ENCODE data around the gene BRPF1. TPM values are rescaled to one million over a fixed set of nuclear protein-coding genes. Genes with fewer than 3 reads are reported as not detected.

BRPF1 gene
- polyA plus RNA-seq, 1 experiment, result 5.7 TPM

DNA sequence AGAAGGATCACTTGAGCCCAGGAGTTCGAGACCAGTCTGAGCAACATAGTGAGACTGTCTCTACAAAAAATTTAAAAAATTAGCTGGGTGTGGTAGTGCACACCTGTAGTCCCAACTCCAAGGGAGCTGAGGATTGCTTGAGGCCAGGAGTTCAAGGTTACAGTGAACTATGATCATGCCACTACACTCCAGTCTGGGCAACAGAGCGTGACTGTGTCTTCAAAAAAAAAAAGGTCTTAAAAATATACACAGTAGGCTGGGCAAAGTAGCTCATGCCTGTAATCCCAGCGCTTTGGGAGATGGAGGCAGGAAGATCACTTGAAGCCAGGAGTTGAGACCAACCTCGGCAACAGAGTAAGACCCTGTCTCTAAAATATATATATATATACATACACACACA, 49.4 kb downstream of the BRPF1 start:
- Histone ChIP-seq H3K27me3 (ENCODE audit: control insufficient read depth, insufficient read depth, low read length) (no peaks in the 10 kb centered on the region), H3K4me3 (ENCODE audit: low read depth, low read length) (no peak overlapping the region), H3K9me3 (ENCODE audit: control insufficient read depth, insufficient read depth, low read length) (peaks cover 2% of the 10 kb centered on the region; the same call in 1 of the 2 replicates), H3K27ac (ENCODE audit: low read depth, low read length) (no peak overlapping the region)
- DNase-seq (ENCODE audit: low read depth, low spot score), result no peak
- ChIA-PET CTCF (interaction anchor here (0.5 to 1.1 kb wide), 3 partner anchors 315 to 424 kb away, joined by 3 to 8 read pairs (median 6); no protein-coding TSS in a partner anchor), POLR2A (interaction anchor here (1.6 kb wide), 1 partner anchor 13 kb away, joined by 3 read pairs; no protein-coding TSS in a partner anchor)
- TF ChIP-seq, protein P1, sequence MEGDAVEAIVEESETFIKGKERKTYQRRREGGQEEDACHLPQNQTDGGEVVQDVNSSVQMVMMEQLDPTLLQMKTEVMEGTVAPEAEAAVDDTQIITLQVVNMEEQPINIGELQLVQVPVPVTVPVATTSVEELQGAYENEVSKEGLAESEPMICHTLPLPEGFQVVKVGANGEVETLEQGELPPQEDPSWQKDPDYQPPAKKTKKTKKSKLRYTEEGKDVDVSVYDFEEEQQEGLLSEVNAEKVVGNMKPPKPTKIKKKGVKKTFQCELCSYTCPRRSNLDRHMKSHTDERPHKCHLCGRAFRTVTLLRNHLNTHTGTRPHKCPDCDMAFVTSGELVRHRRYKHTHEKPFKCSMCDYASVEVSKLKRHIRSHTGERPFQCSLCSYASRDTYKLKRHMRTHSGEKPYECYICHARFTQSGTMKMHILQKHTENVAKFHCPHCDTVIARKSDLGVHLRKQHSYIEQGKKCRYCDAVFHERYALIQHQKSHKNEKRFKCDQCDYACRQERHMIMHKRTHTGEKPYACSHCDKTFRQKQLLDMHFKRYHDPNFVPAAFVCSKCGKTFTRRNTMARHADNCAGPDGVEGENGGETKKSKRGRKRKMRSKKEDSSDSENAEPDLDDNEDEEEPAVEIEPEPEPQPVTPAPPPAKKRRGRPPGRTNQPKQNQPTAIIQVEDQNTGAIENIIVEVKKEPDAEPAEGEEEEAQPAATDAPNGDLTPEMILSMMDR (IDR thresholded peaks at IDR 0.05; ENCODE audit: low read depth, low read length), result no peak

GRCh38 chr3:9781551-9781950, 50.0 kb downstream of the BRPF1 start:
- no peaks in the 10 kb centered on the region for H3K27me3 ChIP-seq (ENCODE audit: control insufficient read depth, insufficient read depth, low read length)
- TF ChIP-seq, protein P1 (IDR thresholded peaks at IDR 0.05; ENCODE audit: low read depth, low read length), result no peak
- POLR2A ChIA-PET, result no interaction called here
- H3K4me3 ChIP-seq (ENCODE audit: low read depth, low read length), result no peak overlapping the region
- H3K27ac ChIP-seq (ENCODE audit: low read depth, low read length), result no peak overlapping the region
- peaks cover 2% of the 10 kb centered on the region; the same call in 1 of the 2 replicates for H3K9me3 ChIP-seq (ENCODE audit: control insufficient read depth, insufficient read depth, low read length)
- CTCF ChIA-PET, result interaction anchor here (0.6 to 1.2 kb wide), 4 partner anchors 62 to 424 kb away, joined by 3 to 8 read pairs (median 5); no protein-coding TSS in a partner anchor
- DNase-seq (ENCODE audit: low read depth, low spot score), result no peak

DNA sequence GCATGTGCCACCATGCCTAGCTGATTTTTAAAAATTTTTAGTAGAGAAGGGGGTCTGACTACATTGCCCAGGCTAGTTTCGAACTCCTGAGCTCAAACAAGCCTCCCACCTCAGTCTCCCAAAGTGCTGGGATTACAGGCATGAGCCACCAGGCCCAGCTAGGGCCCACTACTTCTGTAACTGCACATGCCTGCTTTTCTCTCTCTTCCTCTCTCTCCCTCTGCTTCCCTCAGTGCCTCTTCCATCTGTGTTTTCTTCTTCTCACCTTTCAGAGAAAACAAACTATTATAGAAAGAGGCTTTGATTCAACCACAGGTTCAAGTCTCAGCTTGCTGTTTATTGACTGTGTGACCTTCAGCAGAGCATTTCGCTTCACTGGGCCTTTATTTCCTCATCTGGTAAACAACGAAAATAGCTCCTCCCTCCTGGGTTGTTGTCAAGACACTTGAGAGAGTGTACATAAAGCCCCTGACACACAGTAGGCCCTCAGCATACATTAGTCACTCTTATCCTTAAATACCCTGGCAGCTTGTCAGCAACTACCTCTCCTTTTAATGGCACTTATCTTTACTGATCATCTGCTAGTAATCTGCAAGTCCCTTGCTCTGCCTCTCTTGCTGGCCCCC, 50.6 kb downstream of the BRPF1 start:
- POLR2A ChIA-PET, result interaction anchor here (1.1 kb wide), 1 partner anchor 35 kb away, joined by 3 read pairs; no protein-coding TSS in a partner anchor
- CTCF ChIA-PET, result interaction anchor here (0.6 to 1.2 kb wide), 3 partner anchors 62 to 423 kb away, joined by 3 to 6 read pairs (median 4); no protein-coding TSS in a partner anchor
- Histone ChIP-seq H3K9me3 (ENCODE audit: control insufficient read depth, insufficient read depth, low read length) (peaks cover 2% of the 10 kb centered on the region; the same call in 1 of the 2 replicates), H3K27me3 (ENCODE audit: control insufficient read depth, insufficient read depth, low read length) (no peaks in the 10 kb centered on the region), H3K4me3 (ENCODE audit: low read depth, low read length) (no peak overlapping the region), H3K27ac (ENCODE audit: low read depth, low read length) (no peak overlapping the region)
- DNase-seq (ENCODE audit: low read depth, low spot score), result no peak
- TF ChIP-seq, protein P1 (IDR thresholded peaks at IDR 0.05; ENCODE audit: low read depth, low read length), result no peak

DNA sequence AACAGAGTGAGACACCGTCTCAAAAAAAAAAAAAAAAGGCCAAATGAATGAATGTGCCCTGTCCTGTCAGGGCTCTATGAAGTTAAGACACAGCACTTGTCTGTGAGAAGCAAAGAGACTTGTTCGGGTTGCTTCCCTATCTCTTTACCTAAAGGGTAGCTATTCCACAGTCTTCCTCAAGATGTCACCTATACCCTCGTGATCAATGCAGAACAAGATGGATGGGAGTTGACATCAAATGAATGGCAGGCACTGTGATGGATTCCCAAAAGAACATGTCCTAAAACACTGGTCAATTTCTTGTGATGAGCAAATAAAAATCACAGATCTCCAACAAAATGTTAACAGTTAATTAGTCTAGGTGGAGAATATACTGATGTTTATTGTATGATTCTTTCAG, 51.2 kb downstream of the BRPF1 start:
- ChIA-PET POLR2A (interaction anchor here (1.1 kb wide), 1 partner anchor 34 kb away, joined by 3 read pairs; no protein-coding TSS in a partner anchor), CTCF (interaction anchor here (1.2 kb wide), 1 partner anchor 164 kb away, joined by 3 read pairs; no protein-coding TSS in a partner anchor)
- Histone ChIP-seq H3K27me3 (ENCODE audit: control insufficient read depth, insufficient read depth, low read length) (no peaks in the 10 kb centered on the region), H3K27ac (ENCODE audit: low read depth, low read length) (no peak overlapping the region), H3K4me3 (ENCODE audit: low read depth, low read length) (no peak overlapping the region), H3K9me3 (ENCODE audit: control insufficient read depth, insufficient read depth, low read length) (peaks cover 2% of the 10 kb centered on the region; the same call in 1 of the 2 replicates)
- DNase-seq (ENCODE audit: low read depth, low spot score), result no peak
- TF ChIP-seq, protein P1 (IDR thresholded peaks at IDR 0.05; ENCODE audit: low read depth, low read length), result no peak

GRCh38 chr3:9783954-9784353, 52.4 kb downstream of the BRPF1 start:
- TF ChIP-seq, protein P1 (IDR thresholded peaks at IDR 0.05; ENCODE audit: low read depth, low read length), result no peak
- Histone ChIP-seq H3K9me3 (ENCODE audit: control insufficient read depth, insufficient read depth, low read length) (peaks cover 2% of the 10 kb centered on the region; the same call in 1 of the 2 replicates), H3K4me3 (ENCODE audit: low read depth, low read length) (no peak overlapping the region), H3K27me3 (ENCODE audit: control insufficient read depth, insufficient read depth, low read length) (no peaks in the 10 kb centered on the region), H3K27ac (ENCODE audit: low read depth, low read length) (no peak overlapping the region)
- CTCF ChIA-PET, result no interaction called here
- DNase-seq (ENCODE audit: low read depth, low spot score), result no peak
- POLR2A ChIA-PET, result no interaction called here

All from AG04450 (cell line).